Skeletal muscle satellite cell (primary cell): ENCODE results near the gene ZNF618.

Experiments used
- H3K27me3 ChIP-seq: 2 replicates; pipeline ENCODE4 v1.7.0; 2013; ENCODE audit warnings: low read length; ENCODE audit not compliant: control insufficient read depth, insufficient read depth
- H3K36me3 ChIP-seq: 2 replicates; pipeline ENCODE4 v1.7.0; 2013; ENCODE audit warnings: mild to moderate bottlenecking, control low read depth, low read length; ENCODE audit not compliant: insufficient read depth
- H3K4me1 ChIP-seq: 2 replicates; pipeline ENCODE4 v1.7.0; 2013; ENCODE audit warnings: low read length; ENCODE audit not compliant: control insufficient read depth, insufficient read depth
- H3K4me2 ChIP-seq: 2 replicates; pipeline ENCODE4 v1.7.0; 2013; ENCODE audit warnings: mild to moderate bottlenecking, low read length
- H3K4me3 ChIP-seq: 2 replicates; pipeline ENCODE4 v1.7.0; 2013; ENCODE audit warnings: low read length
- H3K9ac ChIP-seq: 2 replicates; pipeline ENCODE4 v1.7.0; 2013; ENCODE audit warnings: mild to moderate bottlenecking, low read depth, low read length, moderate library complexity
- H3K9me3 ChIP-seq: replicated peaks from 2 replicates; pipeline ENCODE4 v1.7.0; 2013; ENCODE audit warnings: mild to moderate bottlenecking, control low read depth, low read length

The ZNF618 gene

DNA sequence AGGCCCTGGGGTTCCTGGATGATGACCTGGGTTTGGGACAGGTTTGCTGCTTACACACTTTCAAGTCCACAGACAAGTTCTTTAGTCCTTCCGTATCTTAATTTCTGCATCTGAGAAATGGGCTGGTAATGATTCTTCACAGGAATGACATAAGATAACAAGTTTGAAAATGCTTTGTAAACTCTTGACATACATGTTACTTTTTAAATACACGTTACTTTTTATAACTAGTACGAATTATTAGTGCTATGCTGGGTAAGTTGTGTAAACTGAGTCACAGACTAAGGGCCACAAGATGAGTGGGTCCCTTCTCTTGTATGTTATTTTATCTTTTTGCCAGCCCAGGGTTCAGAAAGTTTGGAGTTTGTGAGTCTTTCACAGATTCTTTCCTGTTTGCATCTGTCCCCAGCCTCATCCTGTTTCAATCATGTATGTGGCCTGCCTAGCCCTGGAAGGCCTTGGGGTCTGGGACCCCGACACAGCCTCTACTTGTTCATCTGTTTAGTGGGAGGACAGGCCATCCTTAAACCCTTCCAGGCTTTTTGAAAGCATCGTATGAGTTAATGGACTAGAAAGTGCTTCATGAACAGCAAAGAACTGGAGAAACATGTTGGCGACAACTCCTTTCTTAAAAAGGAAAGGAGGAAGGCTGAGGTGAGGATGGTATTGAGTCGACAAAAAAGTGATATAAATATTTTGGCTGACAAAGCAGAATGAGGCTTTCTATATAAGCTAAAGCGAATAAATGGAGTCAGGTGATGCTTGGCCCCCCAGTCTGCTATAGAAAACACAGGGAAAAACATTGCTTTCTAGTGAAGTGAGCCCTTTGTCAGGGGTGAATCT is 9.3 kb downstream of the ZNF618 start:
- no peaks in the 10 kb centered on the region for H3K9me3 ChIP-seq
- no peak overlapping the region for H3K9ac ChIP-seq
- H3K4me3 ChIP-seq: no peak overlapping the region
- H3K36me3 ChIP-seq: peaks cover under 1% of the 10 kb centered on the region
- H3K4me2 ChIP-seq: peak overlapping the region; percentile 65
- H3K4me1 ChIP-seq: peaks cover 6% of the 10 kb centered on the region
- no peaks in the 10 kb centered on the region for H3K27me3 ChIP-seq

DNA sequence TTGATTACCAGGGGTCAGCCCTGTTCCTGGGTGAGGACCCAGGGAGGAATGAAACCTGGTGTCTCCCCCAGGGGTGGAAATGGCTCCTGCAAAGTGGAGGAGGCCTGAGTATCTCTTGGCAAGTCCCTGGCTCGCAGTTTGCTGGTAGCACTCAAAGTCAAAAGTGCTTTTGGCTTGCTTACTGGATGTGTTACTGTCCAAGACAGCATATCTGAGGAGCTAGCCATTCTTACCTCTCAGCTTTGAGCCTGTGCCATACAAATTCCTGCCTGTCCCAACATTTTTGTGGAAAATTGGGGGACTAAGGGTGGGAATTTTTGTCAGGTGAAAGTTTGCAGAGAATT is 9.9 kb downstream of the ZNF618 start:
- H3K27me3 ChIP-seq: no peaks in the 10 kb centered on the region
- H3K4me3 ChIP-seq: peak overlapping the region; percentile 36
- peaks cover 3% of the 10 kb centered on the region for H3K36me3 ChIP-seq
- H3K9ac ChIP-seq: no peak overlapping the region
- no peaks in the 10 kb centered on the region for H3K9me3 ChIP-seq
- peak overlapping the region; percentile 65 for H3K4me2 ChIP-seq
- peaks cover 6% of the 10 kb centered on the region for H3K4me1 ChIP-seq

GRCh38 chr9:113886466-113886865 is 10.4 kb downstream of the ZNF618 start:
- Histone ChIP-seq H3K4me2 (peak overlapping the region; percentile 65), H3K27me3 (no peaks in the 10 kb centered on the region), H3K36me3 (peaks cover 3% of the 10 kb centered on the region), H3K9me3 (no peaks in the 10 kb centered on the region), H3K4me3 (peak overlapping the region; percentile 36), H3K4me1 (peaks cover 6% of the 10 kb centered on the region), H3K9ac (no peak overlapping the region)

- Histone ChIP-seq H3K4me1 (peaks cover 6% of the 10 kb centered on the region), H3K9me3 (no peaks in the 10 kb centered on the region), H3K4me2 (no peak overlapping the region), H3K27me3 (no peaks in the 10 kb centered on the region), H3K9ac (no peak overlapping the region), H3K36me3 (peaks cover 3% of the 10 kb centered on the region), H3K4me3 (no peak overlapping the region)
Measured at GRCh38 chr9:113886933-113887332, 10.8 kb downstream of the ZNF618 start.

GRCh38 chr9:113887436-113887835 is 11.3 kb downstream of the ZNF618 start:
- H3K4me1 ChIP-seq: peaks cover 6% of the 10 kb centered on the region
- H3K9ac ChIP-seq: no peak overlapping the region
- H3K4me3 ChIP-seq: no peak overlapping the region
- no peaks in the 10 kb centered on the region for H3K9me3 ChIP-seq
- H3K27me3 ChIP-seq: no peaks in the 10 kb centered on the region
- no peak overlapping the region for H3K4me2 ChIP-seq
- peaks cover 3% of the 10 kb centered on the region for H3K36me3 ChIP-seq

- H3K27me3 ChIP-seq: no peaks in the 10 kb centered on the region
- peaks cover 6% of the 10 kb centered on the region for H3K4me1 ChIP-seq
- peaks cover 3% of the 10 kb centered on the region for H3K36me3 ChIP-seq
- no peaks in the 10 kb centered on the region for H3K9me3 ChIP-seq
- H3K9ac ChIP-seq: no peak overlapping the region
- no peak overlapping the region for H3K4me3 ChIP-seq
- no peak overlapping the region for H3K4me2 ChIP-seq
Measured at GRCh38 chr9:113888336-113888735, 12.2 kb downstream of the ZNF618 start.

GRCh38 chr9:113888976-113889375 is 12.9 kb downstream of the ZNF618 start:
- no peak overlapping the region for H3K4me3 ChIP-seq

DNA sequence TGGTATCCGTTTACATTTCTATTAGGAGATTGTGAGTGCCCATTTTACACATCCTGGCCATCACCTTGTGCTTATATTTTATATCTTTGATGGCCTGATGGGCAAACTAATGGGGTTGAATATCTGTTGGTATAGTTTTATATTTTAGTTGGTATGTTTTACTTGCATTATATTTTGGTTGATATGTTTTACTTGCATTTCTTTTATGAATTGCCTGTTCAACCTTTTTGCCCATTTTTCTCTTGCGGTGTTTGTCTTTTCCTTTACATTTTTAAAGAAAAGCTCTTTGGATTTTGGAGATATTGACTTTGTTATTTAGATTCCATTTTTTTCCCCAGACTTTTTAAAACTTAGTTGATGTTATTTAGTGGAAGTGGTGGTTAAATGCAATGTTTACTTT is 14.6 kb downstream of the ZNF618 start:
- Histone ChIP-seq H3K9ac (no peak overlapping the region), H3K9me3 (no peaks in the 10 kb centered on the region), H3K4me1 (peaks cover 9% of the 10 kb centered on the region), H3K4me3 (no peak overlapping the region), H3K36me3 (peaks cover 3% of the 10 kb centered on the region), H3K27me3 (no peaks in the 10 kb centered on the region), H3K4me2 (no peak overlapping the region)

More at GRCh38 chr9:113888976-113889375, 12.9 kb downstream of the ZNF618 start:
- H3K9ac ChIP-seq: no peak overlapping the region
- H3K4me1 ChIP-seq: peaks cover 6% of the 10 kb centered on the region
- no peak overlapping the region for H3K4me2 ChIP-seq
- no peaks in the 10 kb centered on the region for H3K9me3 ChIP-seq
- H3K36me3 ChIP-seq: peaks cover 3% of the 10 kb centered on the region
- H3K27me3 ChIP-seq: no peaks in the 10 kb centered on the region

DNA sequence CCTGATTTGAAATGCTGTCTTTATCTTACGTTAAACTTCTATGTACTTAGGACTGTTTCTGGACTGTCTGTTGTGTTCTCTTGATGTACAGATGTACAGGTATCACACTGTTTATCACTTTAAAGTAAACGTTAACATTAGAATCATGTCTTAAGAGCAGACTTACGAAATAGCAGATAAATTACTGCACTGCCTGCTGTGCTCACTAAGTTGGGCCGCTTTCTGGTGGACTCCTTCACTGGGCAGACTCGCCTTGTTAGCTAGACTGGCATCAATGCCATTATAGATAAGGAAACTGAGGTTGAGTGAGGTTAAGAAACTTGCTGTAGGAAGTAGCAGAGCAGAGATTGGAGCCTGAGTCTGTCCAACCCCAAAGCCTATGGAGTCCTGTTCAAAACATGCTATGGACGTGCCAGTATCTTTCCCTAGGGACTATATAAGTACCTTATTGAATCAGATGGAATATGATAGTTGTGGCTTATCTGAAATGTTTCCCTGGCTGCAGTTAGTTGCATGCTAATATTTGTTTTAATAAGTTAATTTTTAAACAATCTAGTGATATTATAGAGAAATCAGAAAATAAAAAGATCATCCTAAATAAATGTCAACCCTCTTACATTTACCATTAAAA is 16.9 kb downstream of the ZNF618 start:
- Histone ChIP-seq H3K4me2 (no peak overlapping the region), H3K27me3 (no peaks in the 10 kb centered on the region), H3K4me3 (no peak overlapping the region), H3K9me3 (no peaks in the 10 kb centered on the region), H3K36me3 (peaks cover 3% of the 10 kb centered on the region), H3K9ac (no peak overlapping the region), H3K4me1 (peaks cover 4% of the 10 kb centered on the region)

DNA sequence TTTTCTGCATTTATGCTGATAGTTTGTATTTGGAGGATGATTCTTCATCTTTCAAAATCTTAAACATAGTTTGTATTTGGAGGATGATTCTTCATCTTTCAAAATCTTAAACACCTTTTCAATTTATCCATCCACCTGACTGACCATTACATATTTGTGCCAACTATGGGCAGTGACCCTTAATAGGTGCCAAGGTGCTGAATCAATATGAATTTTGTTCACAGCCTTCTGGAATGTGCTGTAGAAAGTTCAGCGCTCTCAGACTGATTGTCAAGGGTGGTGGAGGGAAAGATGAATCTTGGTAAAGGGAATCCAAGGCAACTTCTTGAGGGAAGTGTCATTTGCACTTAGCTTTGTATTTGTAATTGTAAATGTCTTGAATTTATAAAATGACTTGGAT is 18.1 kb downstream of the ZNF618 start:
- no peak overlapping the region for H3K4me2 ChIP-seq
- peaks cover 3% of the 10 kb centered on the region for H3K36me3 ChIP-seq
- no peaks in the 10 kb centered on the region for H3K9me3 ChIP-seq
- no peak overlapping the region for H3K9ac ChIP-seq
- H3K4me3 ChIP-seq: no peak overlapping the region
- no peaks in the 10 kb centered on the region for H3K27me3 ChIP-seq
- peaks cover 4% of the 10 kb centered on the region for H3K4me1 ChIP-seq

- no peak overlapping the region for H3K9ac ChIP-seq
- H3K4me2 ChIP-seq: no peak overlapping the region
- H3K4me3 ChIP-seq: no peak overlapping the region
- H3K27me3 ChIP-seq: no peaks in the 10 kb centered on the region
- H3K9me3 ChIP-seq: no peaks in the 10 kb centered on the region
- H3K4me1 ChIP-seq: peaks cover 4% of the 10 kb centered on the region
- H3K36me3 ChIP-seq: peaks cover 1% of the 10 kb centered on the region
Measured at GRCh38 chr9:113895526-113895925, 19.4 kb downstream of the ZNF618 start.

- Histone ChIP-seq H3K4me2 (no peak overlapping the region), H3K36me3 (no peaks in the 10 kb centered on the region), H3K4me1 (peaks cover 4% of the 10 kb centered on the region), H3K9me3 (no peaks in the 10 kb centered on the region), H3K9ac (no peak overlapping the region), H3K4me3 (no peak overlapping the region), H3K27me3 (no peaks in the 10 kb centered on the region)
Measured at GRCh38 chr9:113896713-113897112, 20.6 kb downstream of the ZNF618 start.
